IPS-NIHi7 (cell line): ENCODE measurements around the gene PMIS2.

Experiments
- DNase-seq: peaks from one replicate; pipeline ENCODE4 v3.0.0; 2012; ENCODE audit warnings: mixed read lengths; ENCODE audit errors: extremely low spot score

Gene PMIS2

DNA sequence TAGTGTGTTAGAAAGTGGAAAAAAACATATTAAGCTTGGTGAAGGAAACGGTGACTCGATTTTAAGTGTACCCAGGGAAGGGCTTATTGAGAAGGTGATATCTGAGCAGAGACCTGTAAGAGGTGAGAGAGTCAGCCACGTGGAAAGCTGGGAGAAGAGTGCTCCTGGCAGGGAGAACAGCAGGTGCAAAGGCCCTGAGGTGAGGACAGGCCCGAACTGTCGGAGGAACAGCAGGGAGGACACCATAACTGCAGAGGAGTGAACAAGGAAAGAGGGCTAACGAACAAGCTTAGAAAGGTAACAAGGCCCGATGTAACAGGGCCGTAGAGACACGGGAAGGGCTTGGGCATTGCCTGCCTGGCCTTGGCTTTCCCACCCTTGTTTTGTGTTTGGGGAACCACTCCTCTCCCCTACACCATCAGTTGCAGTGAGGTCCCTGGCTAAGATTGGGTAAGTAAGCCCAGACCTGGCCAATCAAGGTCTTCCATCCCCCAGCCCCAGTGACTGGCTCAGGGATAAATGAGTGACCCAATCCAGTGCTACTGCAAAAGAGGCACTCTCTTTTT lies 29.9 kb upstream of the PMIS2 start:
- DNase-seq, result no peak

DNA sequence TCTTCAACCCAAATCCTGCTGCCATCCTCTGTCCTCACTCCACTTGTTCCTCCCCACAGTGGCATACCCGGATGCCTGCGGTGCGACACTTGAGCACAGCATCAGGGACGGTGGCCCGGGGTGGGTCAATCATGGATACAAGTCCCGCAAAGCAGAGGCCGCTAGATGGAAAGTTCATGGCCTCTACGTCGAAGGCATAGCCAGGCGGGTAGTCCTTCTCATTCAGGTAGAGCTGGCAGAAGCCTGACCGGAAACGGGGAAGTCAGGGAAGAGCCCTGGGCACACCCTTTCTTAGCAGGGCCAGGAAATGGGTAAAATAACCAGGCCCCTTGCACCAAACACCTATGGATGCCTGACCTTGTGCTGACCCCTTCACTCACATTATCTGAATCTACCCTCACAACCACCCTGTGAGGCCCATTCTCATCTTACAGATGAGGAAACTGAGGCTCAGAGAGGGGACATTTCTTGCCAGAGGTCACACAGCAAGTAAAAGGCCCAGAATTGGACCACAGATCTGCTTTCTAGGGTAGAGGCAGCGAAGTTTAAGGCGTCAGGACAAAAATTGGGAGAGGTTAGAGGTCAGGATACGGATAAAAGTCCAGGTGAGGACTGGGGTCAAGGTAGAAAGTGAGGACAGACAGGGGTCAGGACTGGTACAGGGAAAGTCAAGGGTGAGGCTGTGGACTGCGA lies 29.0 kb upstream of the PMIS2 start:
- DNase-seq, result no peak

DNA sequence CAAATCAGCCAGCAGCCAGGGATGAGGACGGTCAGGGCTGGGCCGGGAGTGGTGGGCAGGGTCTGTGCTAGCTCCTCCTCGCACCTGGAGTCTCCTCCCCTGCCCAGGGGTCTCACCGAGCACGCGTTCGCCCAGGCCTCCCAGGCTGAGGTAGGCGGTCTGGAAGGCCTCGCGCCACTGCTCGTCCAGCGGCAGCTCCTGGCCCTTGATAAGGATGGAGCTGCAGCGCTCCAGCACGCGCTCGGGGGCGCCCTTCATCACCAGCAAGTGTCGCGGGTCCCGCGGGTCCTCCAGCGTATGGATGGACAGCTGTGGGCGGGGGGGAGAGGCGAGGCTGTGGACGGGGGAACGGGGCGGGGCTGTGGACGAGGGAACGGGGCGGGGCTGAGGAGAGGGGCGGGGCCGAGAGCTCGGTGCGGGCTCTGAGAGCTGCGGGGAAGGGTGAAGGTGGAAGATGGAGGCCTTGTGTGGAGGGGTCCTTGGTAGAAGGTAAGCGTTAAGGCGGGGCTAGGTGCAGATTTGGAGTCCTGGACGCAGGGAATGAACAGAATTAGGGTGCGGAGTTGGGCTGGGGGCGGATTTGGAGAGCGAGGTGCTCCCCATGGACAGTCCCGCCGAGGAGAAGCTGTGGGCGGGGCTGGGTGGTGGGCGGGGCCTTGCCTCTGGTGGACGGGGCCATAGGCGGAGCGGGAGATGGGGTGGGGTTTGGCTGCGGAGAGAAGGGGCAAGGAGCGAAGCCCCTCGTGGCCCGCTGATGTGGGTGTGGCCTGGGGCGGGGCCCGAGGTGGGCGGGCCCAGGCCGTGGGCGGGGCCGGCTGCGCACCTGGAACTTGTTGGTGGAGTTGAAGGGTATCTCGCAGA lies 28.2 kb upstream of the PMIS2 start:
- peak; percentile 96 for DNase-seq

DNA sequence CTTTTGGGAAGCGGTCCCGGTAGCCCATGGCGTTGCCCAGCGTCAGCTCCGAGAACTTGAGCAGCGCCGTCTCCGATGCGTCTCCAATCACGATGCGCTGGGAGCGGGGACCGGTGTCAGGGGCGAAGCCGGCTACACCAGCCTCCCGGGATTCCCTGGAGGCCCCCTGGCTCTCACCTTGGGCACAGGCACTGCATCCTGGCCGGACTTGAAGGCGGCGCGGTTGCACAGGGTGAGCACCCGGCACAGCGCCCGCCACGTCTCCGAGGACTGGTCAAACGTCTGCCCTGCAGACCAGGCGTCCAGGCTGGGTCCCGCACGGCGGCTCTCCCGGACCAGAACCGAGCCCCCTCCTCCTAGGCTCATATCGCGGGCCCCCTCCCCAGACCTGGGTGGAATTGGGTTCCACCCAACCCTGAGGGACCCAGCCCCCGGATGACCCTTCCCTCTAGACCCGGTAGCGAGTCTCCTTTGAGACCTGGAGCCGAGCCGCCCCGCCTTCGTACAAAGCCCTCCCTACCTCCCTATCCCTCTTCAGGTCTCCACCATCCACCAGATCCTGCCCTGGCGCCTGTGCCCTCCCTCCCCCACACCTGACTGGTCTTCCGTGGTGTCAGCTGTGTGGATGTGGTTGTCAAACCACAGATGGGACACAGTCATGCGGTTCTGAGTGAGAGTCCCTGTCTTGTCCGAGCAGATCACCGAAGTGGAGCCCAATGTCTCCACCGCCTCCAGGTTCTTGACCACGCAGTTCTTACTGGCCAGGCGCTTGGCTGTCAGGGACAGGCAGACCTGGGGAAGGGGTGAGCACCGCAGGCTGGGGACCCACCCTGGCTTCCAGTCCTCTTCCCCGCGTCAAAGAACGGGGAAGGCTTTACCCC lies 27.3 kb upstream of the PMIS2 start:
- DNase-seq, result no peak

DNA sequence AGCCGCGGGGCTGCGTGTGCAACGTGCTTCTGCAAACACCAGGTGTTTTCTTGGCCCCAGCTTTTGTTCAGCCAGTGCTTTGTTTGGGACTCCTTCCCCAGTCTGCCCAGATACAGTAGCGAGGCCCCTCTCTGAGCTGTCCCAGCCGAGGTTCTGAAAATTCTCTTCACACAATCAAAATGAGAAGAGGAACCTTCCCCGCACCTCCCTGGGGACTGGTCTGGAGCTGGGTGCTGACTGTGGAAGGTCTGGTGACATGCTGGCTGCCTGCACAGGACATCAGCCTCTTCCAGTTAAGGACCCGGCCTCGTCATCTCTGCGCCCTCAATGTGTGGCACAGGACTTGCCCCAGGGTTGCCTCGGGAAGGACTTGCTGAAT lies 26.7 kb upstream of the PMIS2 start:
- no peak for DNase-seq

DNA sequence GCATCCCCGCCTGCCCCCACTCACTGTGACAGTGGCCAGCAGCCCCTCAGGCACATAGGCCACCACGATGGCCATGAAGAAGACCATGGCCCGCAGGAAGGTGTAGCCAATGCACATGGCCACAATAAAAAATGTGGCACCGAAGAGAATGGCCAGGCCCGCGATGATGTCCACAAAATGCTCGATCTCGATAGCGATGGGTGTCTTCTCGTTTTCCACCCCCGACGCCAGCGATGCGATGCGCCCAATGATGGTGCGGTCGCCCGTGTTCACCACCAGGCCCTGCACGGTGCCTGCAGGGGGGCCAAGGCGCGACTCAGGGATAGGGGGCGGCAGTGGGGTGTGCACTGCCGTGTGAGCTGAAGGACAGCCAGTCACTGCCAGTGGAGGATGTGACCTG lies 26.2 kb upstream of the PMIS2 start:
- DNase-seq, result no peak

DNA sequence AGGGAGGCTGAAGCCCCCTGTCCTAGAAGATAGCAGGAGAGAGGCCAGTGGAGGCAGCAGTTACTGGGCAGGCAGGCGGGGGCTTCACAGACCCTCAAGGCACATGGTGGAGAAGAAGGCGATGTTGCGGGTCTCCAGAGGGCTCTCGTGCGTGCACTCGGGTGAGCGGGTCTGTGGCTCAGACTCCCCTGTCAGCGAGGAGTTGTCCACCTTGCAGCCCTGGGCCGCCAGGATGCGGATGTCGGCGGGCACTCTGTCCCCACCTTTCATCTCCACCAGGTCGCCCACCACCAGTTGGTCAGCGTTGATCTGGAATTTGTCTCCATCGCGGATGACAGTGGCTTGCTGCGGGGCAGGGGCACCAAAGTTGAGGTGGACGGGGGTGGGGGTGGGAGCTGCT lies 25.7 kb upstream of the PMIS2 start:
- DNase-seq, result no peak

DNA sequence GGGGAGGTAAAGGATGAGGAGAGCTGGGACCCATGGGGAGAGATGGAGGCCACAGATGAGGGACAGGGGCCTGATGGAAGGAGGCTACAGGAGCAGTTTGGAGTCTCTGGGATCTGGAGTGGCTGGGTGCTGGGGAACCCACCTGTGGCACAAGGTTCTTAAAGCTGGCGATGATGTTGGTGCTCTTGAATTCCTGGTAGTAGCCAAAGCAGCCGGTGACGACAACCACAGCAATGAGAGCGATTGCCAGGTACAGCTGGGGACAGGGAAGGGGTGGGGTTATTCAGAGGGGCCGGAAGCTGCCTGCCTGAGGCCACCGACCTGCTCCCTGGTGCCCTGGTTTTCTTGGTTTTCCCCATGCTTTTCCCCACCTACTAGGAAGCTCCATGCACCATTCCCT lies 25.3 kb upstream of the PMIS2 start:
- DNase-seq, result no peak

DNA sequence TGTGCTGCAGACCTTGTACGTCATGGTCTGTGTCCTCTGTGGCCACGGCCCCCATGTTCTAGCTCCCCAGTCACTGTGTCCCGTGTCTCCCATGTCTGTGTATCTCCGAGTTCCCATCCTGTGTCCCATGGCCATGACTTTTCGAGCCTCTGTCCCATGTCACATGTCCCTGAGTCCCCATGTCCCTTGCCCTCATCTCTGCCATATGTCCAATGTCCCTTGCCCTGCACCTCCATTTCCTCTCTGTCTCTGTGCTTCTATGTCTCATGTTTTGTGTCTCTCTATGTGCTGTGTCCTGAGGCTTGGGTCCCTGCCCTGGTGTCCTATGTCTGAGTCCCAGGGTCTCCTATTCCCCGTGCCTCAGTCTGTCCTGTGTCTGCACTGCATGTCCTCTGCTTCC lies 24.5 kb upstream of the PMIS2 start:
- DNase-seq, result no peak

DNA sequence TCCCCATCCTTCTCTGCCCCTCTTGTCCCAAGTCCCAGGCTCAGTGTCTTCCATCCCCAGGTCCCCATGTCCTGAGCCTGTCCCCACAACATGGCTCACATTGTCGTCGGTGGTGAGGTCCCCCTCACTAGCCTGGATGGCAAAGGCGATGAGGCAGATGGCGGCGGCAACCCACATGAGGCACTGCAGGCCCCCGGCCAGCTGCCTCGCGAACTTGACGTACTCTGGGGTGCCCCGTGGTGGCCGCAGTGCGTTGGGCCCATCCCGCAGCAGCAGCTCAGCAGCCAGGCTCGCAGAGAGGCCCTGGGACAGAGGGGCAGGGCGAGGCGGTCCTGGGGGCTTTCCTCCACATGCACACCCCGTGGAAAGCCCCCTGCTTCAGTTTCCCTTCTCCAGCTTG lies 23.6 kb upstream of the PMIS2 start:
- no peak for DNase-seq

DNA sequence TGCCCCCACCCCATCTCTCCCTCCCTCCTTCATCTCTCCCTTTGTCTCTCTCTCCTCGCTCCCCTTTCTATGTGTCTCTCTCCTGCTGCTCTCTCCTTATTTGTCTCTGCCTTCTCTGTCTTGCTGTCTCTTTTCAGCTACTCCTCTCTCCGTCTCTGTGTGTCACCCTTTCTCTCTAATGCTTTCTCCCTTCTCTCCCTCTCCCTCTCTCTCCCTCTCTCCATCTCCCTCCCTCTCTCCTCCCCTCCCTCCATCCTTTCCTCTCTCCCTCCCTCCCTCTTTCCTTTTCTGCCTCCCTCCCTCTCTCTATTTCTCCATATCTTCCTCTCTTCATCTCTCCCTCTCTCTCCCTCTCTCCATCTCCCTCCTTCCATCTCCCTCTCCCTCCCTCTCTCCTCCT lies 23.2 kb upstream of the PMIS2 start:
- no peak for DNase-seq

DNA sequence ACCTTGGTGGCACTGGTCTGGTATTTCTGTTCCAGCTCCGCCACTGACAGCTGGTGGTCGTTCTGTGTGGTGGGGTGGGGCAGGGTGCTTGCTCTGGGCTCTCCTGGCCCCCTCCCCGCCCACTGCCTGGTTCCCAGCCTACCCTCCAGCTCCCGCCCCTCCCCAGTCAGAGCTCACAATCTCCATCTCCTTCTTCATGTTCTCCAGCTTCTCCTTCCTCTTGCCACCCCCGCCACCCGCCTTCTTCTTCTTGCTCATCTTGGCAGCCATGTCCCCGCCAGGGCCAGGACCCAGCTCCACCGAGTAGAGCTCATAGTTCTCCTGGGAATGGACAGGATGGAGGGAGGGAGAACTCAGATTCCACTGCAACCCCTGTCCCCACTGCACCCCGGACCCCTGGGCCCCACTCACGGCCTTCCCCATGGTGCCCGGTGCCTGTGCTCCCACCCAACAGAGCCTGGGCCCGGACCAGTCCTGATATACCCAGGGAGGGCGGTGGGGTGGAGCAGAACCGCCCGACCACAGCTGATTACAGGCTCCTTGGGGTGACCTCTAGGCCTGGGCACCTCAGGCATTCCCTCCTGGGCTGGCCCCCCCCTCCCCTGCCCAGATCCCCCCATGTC lies 22.7 kb upstream of the PMIS2 start, which contains the start of gene ATP4A:
Gene ATP4A (minus strand): TSS at position 452 of the 623 bp plus-strand sequence. CDS start 29 bp downstream, at position 423.
- no peak for DNase-seq

DNA sequence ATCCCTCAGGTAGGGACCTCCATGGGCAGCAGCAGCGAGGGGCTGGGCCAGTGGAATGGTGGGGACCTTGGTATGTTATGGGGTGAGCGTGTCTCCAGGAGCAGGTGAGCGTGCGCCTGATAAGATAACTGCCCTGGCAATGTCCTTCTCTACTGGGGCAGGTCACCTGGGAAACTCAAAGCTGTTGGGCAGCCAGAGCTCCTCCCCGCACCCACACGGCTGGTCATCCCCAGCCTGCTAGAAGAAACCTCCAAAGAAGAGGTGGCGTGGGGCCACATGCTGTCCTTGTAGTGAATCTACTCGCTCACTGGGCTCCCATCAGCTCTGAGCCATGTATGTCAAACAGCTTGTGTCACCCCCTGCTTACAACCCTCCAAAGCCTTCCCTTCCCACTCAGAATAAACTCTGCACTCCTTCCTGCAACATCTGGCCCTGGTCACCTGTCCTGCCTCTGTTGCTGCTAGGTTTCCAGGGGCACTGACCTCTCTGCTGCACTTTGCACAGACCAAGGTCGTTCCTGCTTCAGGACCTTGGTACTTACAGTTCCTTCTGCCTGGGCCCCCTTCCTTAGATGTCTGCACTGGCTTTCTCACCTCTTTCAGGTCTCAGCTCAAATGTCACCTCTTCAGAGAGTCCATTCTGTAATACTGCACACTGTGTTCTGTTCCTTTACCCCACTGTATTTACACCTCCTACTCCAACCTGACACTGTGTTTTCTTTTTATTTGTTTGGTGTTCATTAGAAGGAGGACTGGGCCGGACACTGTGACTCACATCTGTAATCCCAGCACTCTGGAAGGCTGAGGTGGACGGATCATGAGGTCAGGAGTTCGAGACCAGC lies 20.7 kb upstream of the PMIS2 start:
- DNase-seq, result no peak

DNA sequence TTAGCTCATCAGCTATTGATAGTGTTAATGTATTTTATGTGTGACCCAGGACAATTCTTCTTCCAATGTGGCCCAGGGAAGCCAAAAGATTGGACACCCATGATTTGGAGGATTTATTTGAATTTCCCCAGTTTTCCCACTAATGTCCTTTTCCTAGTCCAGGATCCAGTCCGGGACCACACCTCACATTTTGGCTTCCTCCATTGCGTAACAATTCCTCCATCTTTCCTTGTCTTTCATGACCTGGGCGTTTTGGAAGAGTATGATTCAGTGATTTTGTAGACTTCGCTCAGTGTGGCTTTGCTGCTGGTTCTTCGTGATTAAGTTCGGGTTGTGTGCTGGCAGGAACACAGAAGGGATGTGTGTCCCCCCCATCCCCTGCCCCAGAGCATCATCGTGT lies 19.2 kb upstream of the PMIS2 start:
- DNase-seq, result no peak

DNA sequence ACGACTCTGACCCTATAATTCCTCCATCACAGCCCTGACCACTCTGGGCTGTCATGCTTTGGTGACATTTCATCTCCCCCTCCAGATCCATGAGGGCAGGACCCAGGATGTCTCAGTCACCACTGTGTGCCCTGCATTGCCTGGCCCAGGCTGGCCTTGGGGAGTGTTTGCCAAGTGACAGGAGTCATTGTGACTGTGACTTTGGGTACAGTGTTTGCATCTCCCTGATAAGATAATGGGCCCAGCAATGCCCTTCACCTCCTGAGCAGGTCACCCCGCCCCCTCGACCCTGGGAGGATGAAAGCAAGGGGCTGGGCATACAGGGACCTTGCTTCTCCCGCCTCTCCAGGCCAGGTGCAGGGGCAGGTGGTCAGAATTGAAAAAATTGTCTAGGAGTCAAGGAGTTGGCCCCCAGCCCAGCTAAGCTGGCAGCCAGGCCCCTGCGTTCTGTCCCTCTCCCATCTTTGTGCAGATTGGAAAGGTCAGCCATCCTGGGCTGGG lies 16.6 kb upstream of the PMIS2 start:
- no peak for DNase-seq

DNA sequence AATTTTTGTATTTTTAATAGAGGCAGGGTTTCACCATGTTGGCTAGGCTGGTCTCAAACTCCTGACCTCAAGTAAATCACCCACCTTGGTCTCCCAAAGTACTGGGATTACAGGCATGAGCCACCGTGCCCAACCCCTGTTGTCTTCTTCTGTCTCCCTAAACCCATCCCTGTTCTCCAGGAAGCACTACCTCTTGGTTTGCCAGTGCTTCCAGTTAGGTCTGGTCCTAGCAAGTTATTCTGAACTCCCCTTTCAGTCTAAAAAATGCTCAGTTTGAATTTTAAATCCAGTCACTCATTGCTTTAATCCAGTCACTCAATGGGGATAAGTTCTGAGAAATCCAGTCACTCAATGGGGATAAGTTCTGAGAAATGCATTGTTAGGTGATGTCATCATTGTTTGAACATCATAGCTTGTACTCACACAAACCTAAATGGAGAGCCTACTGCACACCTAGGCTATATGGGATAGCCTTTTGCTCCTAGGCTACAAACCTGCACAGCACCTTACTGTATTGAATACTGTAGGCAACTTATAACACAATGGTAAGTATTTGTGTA lies 14.5 kb upstream of the PMIS2 start:
- DNase-seq, result no peak

DNA sequence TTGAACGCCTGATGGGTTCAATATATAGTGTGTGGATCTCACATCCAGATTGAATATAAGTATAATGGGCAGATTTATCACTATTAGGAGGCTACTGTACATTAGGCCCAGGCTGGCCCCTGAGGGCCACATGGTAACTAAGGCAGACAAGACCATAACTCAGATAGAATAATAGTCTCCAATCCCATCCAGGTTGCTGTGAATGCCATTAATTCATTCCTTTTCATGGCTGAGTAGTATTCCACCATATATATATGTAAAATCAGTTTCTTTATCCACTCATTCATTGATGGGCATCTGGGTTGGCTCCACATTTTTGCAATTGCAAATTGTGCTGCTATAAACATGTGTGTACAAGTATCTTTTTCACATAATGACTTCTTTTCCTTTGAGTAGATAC lies 8.1 kb upstream of the PMIS2 start:
- no peak for DNase-seq

DNA sequence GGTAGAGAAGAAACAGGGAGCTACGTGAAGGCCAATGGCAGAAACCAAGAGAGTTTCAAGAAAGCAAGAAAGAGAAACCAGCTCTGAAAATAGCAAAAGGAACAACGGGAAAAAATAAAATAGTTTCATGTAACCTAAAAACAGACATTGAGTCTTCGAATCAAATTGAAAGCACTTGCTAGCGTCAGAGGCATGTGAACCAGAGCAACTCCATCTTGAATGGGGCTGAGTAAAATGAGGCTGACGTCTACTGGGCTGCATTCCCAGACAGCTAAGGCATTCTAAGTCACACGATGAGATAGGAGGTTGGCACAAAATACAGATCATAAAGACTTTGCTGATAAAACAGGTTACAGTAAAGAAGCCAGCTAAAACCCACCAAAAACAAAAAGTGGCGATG lies 7.3 kb upstream of the PMIS2 start:
- no peak for DNase-seq

DNA sequence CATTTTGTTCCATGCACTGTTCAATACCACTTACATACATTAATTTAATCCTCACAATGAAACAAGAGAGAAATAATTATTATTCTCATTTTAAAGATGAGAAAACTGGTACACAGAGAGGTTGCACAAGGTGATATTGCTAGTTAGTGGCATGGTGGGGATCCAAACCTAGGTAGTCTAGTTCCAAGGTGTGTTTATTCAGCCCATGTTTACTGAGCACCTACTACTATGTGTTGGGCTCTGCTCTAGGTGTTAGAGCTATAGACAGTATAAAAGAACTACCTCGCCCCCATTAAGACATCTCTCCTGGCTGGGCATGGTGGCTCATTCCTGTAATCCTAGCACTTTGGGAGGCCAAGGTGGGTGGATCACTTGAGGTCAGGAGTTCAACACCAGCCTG lies 3.2 kb upstream of the PMIS2 start:
- DNase-seq, result no peak

DNA sequence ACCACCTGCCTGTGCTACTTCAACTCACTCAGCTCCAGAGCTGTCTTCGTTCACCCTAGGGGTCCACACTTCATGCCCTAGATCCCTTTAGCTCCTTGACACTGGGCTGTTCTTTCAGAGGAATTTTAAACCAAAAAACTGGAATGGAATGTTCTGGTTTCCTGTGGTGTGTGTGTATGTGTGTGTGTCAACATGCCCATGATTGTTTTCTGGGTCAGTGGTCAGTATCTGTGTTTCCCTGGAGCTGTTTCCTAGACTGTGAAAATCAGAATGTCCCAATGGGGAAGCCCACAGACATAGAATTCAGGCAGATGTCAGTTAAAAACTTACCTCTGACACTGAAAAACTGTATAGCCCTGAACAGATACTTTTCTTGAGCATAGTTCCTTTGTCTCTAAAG lies 1.3 kb downstream of the PMIS2 start:
- DNase-seq, result no peak
